CD14-positive monocyte (primary cell): ENCODE measurements around the gene CCM2. TPM values are rescaled to one million over a fixed set of nuclear protein-coding genes. Genes with fewer than 3 reads are reported as not detected.
A peak's percentile ranks its signal among the peaks of the same experiment; 100 is the strongest.

Experiments
- DNase-seq, 3 donors: peaks; one replicate each; pipeline ENCODE4 v3.0.0-alpha.2; 2011 to 2022
- H2AFZ ChIP-seq: 2 replicates; pipeline ENCODE4 v1.6.0; 2012; ENCODE audit warnings: mild to moderate bottlenecking, low read depth, low read length, inconsistent platforms; ENCODE audit not compliant: insufficient read depth, poor library complexity, severe bottlenecking
- H3K27ac ChIP-seq, 2 donors: 1 replicate in 1 of 2; 2 replicates in 1 of 2; pipeline ENCODE4 v1.5.1; 2012 to 2013; ENCODE audit warnings: low read length in 2 of 2, control low read depth in 1 of 2, inconsistent platforms in 1 of 2, low read depth in 1 of 2, mild to moderate bottlenecking in 1 of 2
- H3K27me3 ChIP-seq, 2 donors: one replicate each; pipeline versions ENCODE4 v1.6.0 to v1.6.1; 2011 to 2013; ENCODE audit warnings: low read length in 2 of 2; ENCODE audit not compliant: control insufficient read depth in 2 of 2, insufficient read depth in 2 of 2
- H3K36me3 ChIP-seq, 2 donors: replicated peaks in 1 of 2; 1 replicate in 1 of 2; 2 replicates in 1 of 2; pipeline versions ENCODE4 v1.5.1 to v1.6.1; 2012 to 2013; ENCODE audit warnings: low read length in 2 of 2, control low read depth in 1 of 2, inconsistent platforms in 1 of 2, mild to moderate bottlenecking in 1 of 2; ENCODE audit not compliant: insufficient read depth in 2 of 2, control insufficient read depth in 1 of 2
- H3K4me1 ChIP-seq, 2 donors: 1 replicate in 1 of 2; 2 replicates in 1 of 2; pipeline versions ENCODE4 v1.5.1 to v1.6.1; 2012 to 2013; ENCODE audit warnings: low read length in 2 of 2, control low read depth in 1 of 2, inconsistent platforms in 1 of 2, mild to moderate bottlenecking in 1 of 2, moderate library complexity in 1 of 2; ENCODE audit not compliant: insufficient read depth in 2 of 2, control insufficient read depth in 1 of 2
- H3K4me2 ChIP-seq: replicated peaks from 2 replicates; pipeline ENCODE3; 2012; ENCODE audit warnings: low read length, moderate library complexity, mild to moderate bottlenecking; ENCODE audit not compliant: poor library complexity, severe bottlenecking; ENCODE audit errors: extremely low read depth
- H3K4me3 ChIP-seq, 3 experiments: fragments of 200-600 bp in 1 of 3; sonication (generic) in 1 of 3; replicated peaks in 1 of 3; 1 replicate in 2 of 3; 2 replicates in 1 of 3; pipeline ENCODE4 v1.5.1; 2011 to 2013; ENCODE audit warnings: low read length in 3 of 3, mild to moderate bottlenecking in 3 of 3, control low read depth in 2 of 3, low read depth in 2 of 3, inconsistent platforms in 1 of 3, moderate library complexity in 1 of 3
- H3K79me2 ChIP-seq: 2 replicates; pipeline ENCODE4 v1.6.0; 2012; ENCODE audit warnings: mild to moderate bottlenecking, control low read depth, inconsistent platforms, low read length, moderate library complexity; ENCODE audit not compliant: insufficient read depth
- H3K9ac ChIP-seq: 2 replicates; pipeline ENCODE4 v1.6.0; 2017; ENCODE audit warnings: low read length, mild to moderate bottlenecking; ENCODE audit not compliant: insufficient read depth, poor library complexity, severe bottlenecking
- H3K9me3 ChIP-seq, 2 donors: replicated peaks in 1 of 2; 1 replicate in 1 of 2; 2 replicates in 1 of 2; pipeline versions ENCODE4 v1.5.1 to v1.6.1; 2012 to 2013; ENCODE audit warnings: low read length in 2 of 2, control low read depth in 1 of 2; ENCODE audit not compliant: control insufficient read depth in 1 of 2, insufficient read depth in 1 of 2
- H4K20me1 ChIP-seq: 2 replicates; pipeline ENCODE4 v1.6.0; 2012; ENCODE audit warnings: mild to moderate bottlenecking, low read length, control low read depth, moderate library complexity; ENCODE audit not compliant: insufficient read depth
- H3K27ac Mint-ChIP-seq, 7 donors: one replicate each; pipeline ENCODE4 v1.8.0; 2020; ENCODE audit warnings: mild to moderate bottlenecking in 7 of 7, mixed read lengths in 7 of 7, moderate library complexity in 6 of 7, inconsistent platforms in 2 of 7
- H3K27me3 Mint-ChIP-seq, 3 donors: one replicate each; pipeline ENCODE4 v1.8.0; 2021 to 2022; ENCODE audit warnings: low read depth in 3 of 3, mild to moderate bottlenecking in 3 of 3, mixed read lengths in 3 of 3, moderate library complexity in 3 of 3, inconsistent platforms in 1 of 3
- H3K36me3 Mint-ChIP-seq, 2 donors: one replicate each; pipeline ENCODE4 v1.8.0; 2020; ENCODE audit warnings: mixed read lengths in 2 of 2, inconsistent platforms in 1 of 2, mild to moderate bottlenecking in 1 of 2
- H3K4me1 Mint-ChIP-seq: one replicate; pipeline ENCODE4 v1.8.0; 2020; ENCODE audit warnings: mild to moderate bottlenecking, mixed read lengths
- H3K4me3 Mint-ChIP-seq, 2 donors: one replicate each; pipeline ENCODE4 v1.8.0; 2020; ENCODE audit warnings: mild to moderate bottlenecking in 2 of 2, mixed read lengths in 2 of 2, moderate library complexity in 1 of 2
- H3K9me3 Mint-ChIP-seq, 7 donors: one replicate each; pipeline ENCODE4 v1.8.0; 2020 to 2022; ENCODE audit warnings: mixed read lengths in 7 of 7, mild to moderate bottlenecking in 6 of 7, moderate library complexity in 6 of 7, inconsistent platforms in 2 of 7
- CTCF ChIP-seq: fragments of 200-600 bp; IDR thresholded peaks from one replicate; pipeline ENCODE4 v1.8.0; 2022; ENCODE audit warnings: antibody characterized with exemption, mild to moderate bottlenecking
- WGBS: methylation state at CpG from one replicate; pipeline ENCODE4 v1.1.5; 2013; ENCODE audit warnings: missing lambda C conversion rate; ENCODE audit not compliant: insufficient coverage; 5-methylcytosine and 5-hydroxymethylcytosine counted together
- intact Hi-C, 2 donors: fragments of 100-400 bp; cut with micrococcal nuclease; formaldehyde crosslinking; loops; one replicate each; pipeline versions ENCODE4 v1.15.0 to v1.15.1; 2023
- polyA plus RNA-seq, 3 donors: library from polyadenylated mRNA; depleted of rRNA in 1 of 3; unstranded in 2 of 3; stranded (reverse) in 1 of 3; fragments of 300-500 nt in 2 of 3; fragments of >200 nt in 1 of 3; fragmentation: Illumina TruSeq in 2 of 3; gene quantifications; 1 replicate in 2 of 3; 2 replicates in 1 of 3; pipeline ENCODE4 v1.2.3, GENCODE V29; 2012 to 2021

The CCM2 gene
- polyA plus RNA-seq, 3 donors = 38.5 to 102 (median 51.4) TPM

GRCh38 chr7:45037876-45038275 is 37.9 kb downstream of the CCM2 start:
- Histone ChIP-seq H2AFZ (no peak overlapping the region), H3K4me2 (no peak overlapping the region), H3K27me3 (no peaks in the 10 kb centered on the region), H4K20me1 (peaks cover 99% of the 10 kb centered on the region), H3K4me3 (no peak overlapping the region), H3K36me3 (peaks cover 49 to 54% of the 10 kb centered on the region in 2 donors), H3K9me3 (no peaks in the 10 kb centered on the region), H3K27ac (peak overlapping the region in 1 of 2 donors; percentile 18), H3K79me2 (peaks cover 77% of the 10 kb centered on the region), H3K9ac (no peak overlapping the region), H3K4me1 (peaks cover 17 to 21% of the 10 kb centered on the region in 2 donors)
- H3K4me1 Mint-ChIP-seq = peaks cover 36% of the 10 kb centered on the region
- no peak for DNase-seq
- peak overlapping the region in 4 of 7 donors; percentile 12 to 84 (median 48) for H3K27ac Mint-ChIP-seq
- no peak for TF ChIP-seq CTCF
- WGBS = 100% methylated on average over 3 of the region's 5 CpGs
- intact Hi-C loops = no loop called here
- H3K36me3 Mint-ChIP-seq = peaks cover 57 to 77% of the 10 kb centered on the region in 2 donors
- H3K4me3 Mint-ChIP-seq = no peak overlapping the region
- H3K9me3 Mint-ChIP-seq = no peaks in the 10 kb centered on the region
- peaks cover 0 to 2% (median 0%) of the 10 kb centered on the region in 3 donors for H3K27me3 Mint-ChIP-seq

- Mint-ChIP-seq H3K27me3 (peaks cover 0 to 2% (median 0%) of the 10 kb centered on the region in 3 donors), H3K4me3 (no peak overlapping the region), H3K9me3 (no peaks in the 10 kb centered on the region), H3K27ac (peak overlapping the region in 4 of 7 donors; percentile 44 to 84 (median 72)), H3K4me1 (peaks cover 24% of the 10 kb centered on the region), H3K36me3 (peaks cover 66 to 79% of the 10 kb centered on the region in 2 donors)
- H3K4me1 ChIP-seq = peaks cover 15 to 17% of the 10 kb centered on the region in 2 donors
- intact Hi-C loops = no loop called here
- peaks cover 99% of the 10 kb centered on the region for H4K20me1 ChIP-seq
- no peaks in the 10 kb centered on the region for H3K9me3 ChIP-seq
- H3K4me2 ChIP-seq = no peak overlapping the region
- no peak overlapping the region for H3K27ac ChIP-seq
- WGBS = 71% methylated on average over 3 of the region's 5 CpGs
- DNase-seq = no peak
- H3K4me3 ChIP-seq = no peak overlapping the region
- H2AFZ ChIP-seq = no peak overlapping the region
- no peak for TF ChIP-seq CTCF
- H3K9ac ChIP-seq = no peak overlapping the region
- peaks cover 69% of the 10 kb centered on the region for H3K79me2 ChIP-seq
- peaks cover 57 to 67% of the 10 kb centered on the region in 2 donors for H3K36me3 ChIP-seq
- no peaks in the 10 kb centered on the region for H3K27me3 ChIP-seq
Measured at GRCh38 chr7:45039106-45039505, 39.1 kb downstream of the CCM2 start.
